K562 (cell line): Measurements from ENCODE around the gene CORO1A. TPM values are rescaled to one million over a fixed set of nuclear protein-coding genes. Genes with fewer than 3 reads are reported as not detected.
A peak's percentile ranks its signal among the peaks of the same experiment; 100 is the strongest.

ENCODE experiments used
- CBX3 ChIP-seq, 2 experiments: IDR thresholded peaks; 1 replicate in 1 of 2; 2 replicates in 1 of 2; pipeline ENCODE4 v1.6.1; 2012; ENCODE audit warnings: inconsistent platforms in 2 of 2, low read length in 2 of 2, borderline replicate concordance in 1 of 2, control low read depth in 1 of 2
- CBX8 ChIP-seq: fragments of 200-600 bp; sonication (generic); IDR thresholded peaks from 2 replicates; pipeline ENCODE4 v1.6.1; 2012; ENCODE audit warnings: borderline replicate concordance, mixed run types, low read depth, mild to moderate bottlenecking, moderate library complexity, mixed read lengths, low read length, control low read depth, inconsistent platforms; ENCODE audit not compliant: poor library complexity, severe bottlenecking; ENCODE audit errors: extremely low read depth
- ESRRA ChIP-seq: fragments of 450-650 bp; IDR thresholded peaks from 2 replicates; pipeline ENCODE4 v1.6.1; 2014; ENCODE audit warnings: low read depth, mild to moderate bottlenecking, moderate library complexity, borderline replicate concordance
- GABPB2 ChIP-seq: fragments of 250-450 bp; sonication (Bioruptor Pico); conservative IDR thresholded peaks from 2 replicates; pipeline ENCODE4 v1.5.1; 2021; ENCODE audit warnings: mild to moderate bottlenecking
- HCFC1 ChIP-seq: IDR thresholded peaks from 2 replicates; pipeline ENCODE4 v1.6.1; 2012; ENCODE audit warnings: low read depth, low read length, improper control_type of control experiment
- NFE2 ChIP-seq: IDR thresholded peaks from 2 replicates; pipeline ENCODE4 v1.6.1; 2014; ENCODE audit warnings: antibody characterized with exemption, low read depth
- NFYB ChIP-seq: IDR thresholded peaks from 2 replicates; pipeline ENCODE4 v1.6.1; 2011; ENCODE audit warnings: mild to moderate bottlenecking, moderate library complexity; ENCODE audit not compliant: insufficient read length; ENCODE audit errors: extremely low read depth
- NRF1 ChIP-seq, 2 experiments: fragments of 450-650 bp; IDR thresholded peaks in 1 of 2; conservative IDR thresholded peaks in 1 of 2; 2 replicates each; pipeline ENCODE4 v1.6.1; 2014; ENCODE audit warnings: mild to moderate bottlenecking in 2 of 2
- PRMT5 ChIP-seq: sonication (generic); formaldehyde crosslinking; IDR thresholded peaks from 2 replicates; pipeline ENCODE4 v1.5.0; 2020; ENCODE audit warnings: missing genetic modification reagents
- TCF3 ChIP-seq: sonication (generic); formaldehyde crosslinking; IDR thresholded peaks from 2 replicates; pipeline ENCODE4 v1.4.0; 2020; ENCODE audit warnings: mild to moderate bottlenecking, missing genetic modification reagents
- ZNF384 ChIP-seq: IDR thresholded peaks from 2 replicates; pipeline ENCODE4 v1.6.1; 2012; ENCODE audit warnings: low read depth, low read length, improper control_type of control experiment
- polyA plus RNA-seq, 8 experiments: library from polyadenylated mRNA; depleted of rRNA in 4 of 8; stranded (reverse) in 5 of 8; unstranded in 3 of 8; fragments of >200 nt; fragmentation: Nextera tagmentation in 2 of 8; fragmentation: Illumina TruSeq in 1 of 8; extraction: Ambion mirVana in 2 of 8; extraction: Trizol in 1 of 8; gene quantifications; 2 replicates each; pipeline versions ENCODE4 v1.2.1 to v1.2.3, GENCODE V29; 2011 to 2014; ENCODE audit warnings: inconsistent platforms in 1 of 8, missing spikeins in 1 of 8
- total RNA-seq, 7 experiments: library from RNA; depleted of rRNA in 6 of 7; stranded (reverse); fragments of >200 nt in 6 of 7; fragmentation: Illumina TruSeq in 2 of 7; extraction: Trizol in 2 of 7; gene quantifications; 2 replicates each; pipeline versions ENCODE4 v1.2.1 to v1.2.3, GENCODE V29; 2011 to 2021; ENCODE audit warnings: low replicate concordance in 1 of 7
- TF ChIP-seq, protein P1 (sequence below): fragments of 250-450 bp; sonication (Bioruptor Pico); IDR thresholded peaks from 2 replicates; pipeline ENCODE4 v1.5.0; 2020; ENCODE audit warnings: mild to moderate bottlenecking
- TF ChIP-seq, protein P2 (sequence below): fragments of 450-650 bp; formaldehyde crosslinking; conservative IDR thresholded peaks from 2 replicates; pipeline ENCODE4 v1.4.0; 2022; ENCODE audit warnings: mild to moderate bottlenecking, missing genetic modification characterization
- TF ChIP-seq, protein P3 (sequence below): fragments of 450-650 bp; IDR thresholded peaks from 2 replicates; pipeline ENCODE4 v1.6.1; 2016; ENCODE audit warnings: low read depth, mild to moderate bottlenecking, moderate library complexity
- TF ChIP-seq, protein P4 (sequence below): fragments of 450-650 bp; formaldehyde crosslinking; IDR thresholded peaks from 2 replicates; pipeline ENCODE4 v1.4.0; 2022; ENCODE audit warnings: missing genetic modification characterization
- TF ChIP-seq, protein P5 (sequence below): fragments of 250-450 bp; sonication (Bioruptor Pico); IDR thresholded peaks from 2 replicates; pipeline ENCODE4 v1.4.0; 2020; ENCODE audit warnings: mild to moderate bottlenecking, moderate library complexity
- TF ChIP-seq, protein P6 (sequence below): fragments of 450-650 bp; IDR thresholded peaks from 2 replicates; pipeline ENCODE4 v1.6.1; 2017; ENCODE audit warnings: mild to moderate bottlenecking, moderate library complexity
- TF ChIP-seq, protein P7 (sequence below): sonication (generic); formaldehyde crosslinking; IDR thresholded peaks from 2 replicates; pipeline ENCODE4 v1.8.1; 2022; ENCODE audit warnings: missing genetic modification reagents

CORO1A gene
- total and polyA plus RNA-seq, 9 of the 15 experiments (the other 6 are each of a cell fraction or from before 2014, with no cell fraction given), result 0.22 to 23.8 (median 7.6) TPM

DNA sequence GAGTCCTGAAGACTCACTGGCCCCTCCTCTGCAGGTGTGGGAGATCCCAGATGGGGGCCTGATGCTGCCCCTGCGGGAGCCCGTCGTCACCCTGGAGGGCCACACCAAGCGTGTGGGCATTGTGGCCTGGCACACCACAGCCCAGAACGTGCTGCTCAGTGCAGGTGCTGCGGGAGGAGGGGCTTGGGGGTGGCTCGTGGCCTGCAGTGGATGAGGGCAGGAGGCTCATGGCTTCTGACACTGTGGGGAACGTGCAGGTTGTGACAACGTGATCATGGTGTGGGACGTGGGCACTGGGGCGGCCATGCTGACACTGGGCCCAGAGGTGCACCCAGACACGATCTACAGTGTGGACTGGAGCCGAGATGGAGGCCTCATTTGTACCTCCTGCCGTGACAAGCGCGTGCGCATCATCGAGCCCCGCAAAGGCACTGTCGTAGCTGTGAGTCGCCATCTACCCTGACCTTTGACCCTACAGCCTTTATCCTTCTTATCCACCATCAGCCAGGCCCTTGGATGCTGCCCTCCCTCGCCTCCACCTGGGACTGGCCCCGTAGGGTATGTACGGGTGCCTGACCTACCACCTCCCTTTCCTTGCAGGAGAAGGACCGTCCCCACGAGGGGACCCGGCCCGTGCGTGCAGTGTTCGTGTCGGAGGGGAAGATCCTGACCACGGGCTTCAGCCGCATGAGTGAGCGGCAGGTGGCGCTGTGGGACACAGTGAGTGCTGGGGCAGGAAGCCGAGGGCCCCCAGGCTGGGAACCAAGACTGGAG lies 3.6 kb downstream of the CORO1A start (continued):
- TF ChIP-seq, protein P1, sequence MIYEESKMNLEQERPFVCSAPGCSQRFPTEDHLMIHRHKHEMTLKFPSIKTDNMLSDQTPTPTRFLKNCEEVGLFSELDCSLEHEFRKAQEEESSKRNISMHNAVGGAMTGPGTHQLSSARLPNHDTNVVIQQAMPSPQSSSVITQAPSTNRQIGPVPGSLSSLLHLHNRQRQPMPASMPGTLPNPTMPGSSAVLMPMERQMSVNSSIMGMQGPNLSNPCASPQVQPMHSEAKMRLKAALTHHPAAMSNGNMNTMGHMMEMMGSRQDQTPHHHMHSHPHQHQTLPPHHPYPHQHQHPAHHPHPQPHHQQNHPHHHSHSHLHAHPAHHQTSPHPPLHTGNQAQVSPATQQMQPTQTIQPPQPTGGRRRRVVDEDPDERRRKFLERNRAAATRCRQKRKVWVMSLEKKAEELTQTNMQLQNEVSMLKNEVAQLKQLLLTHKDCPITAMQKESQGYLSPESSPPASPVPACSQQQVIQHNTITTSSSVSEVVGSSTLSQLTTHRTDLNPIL (CRISPR knock-in tag), result no peak
- TF ChIP-seq, protein P2, sequence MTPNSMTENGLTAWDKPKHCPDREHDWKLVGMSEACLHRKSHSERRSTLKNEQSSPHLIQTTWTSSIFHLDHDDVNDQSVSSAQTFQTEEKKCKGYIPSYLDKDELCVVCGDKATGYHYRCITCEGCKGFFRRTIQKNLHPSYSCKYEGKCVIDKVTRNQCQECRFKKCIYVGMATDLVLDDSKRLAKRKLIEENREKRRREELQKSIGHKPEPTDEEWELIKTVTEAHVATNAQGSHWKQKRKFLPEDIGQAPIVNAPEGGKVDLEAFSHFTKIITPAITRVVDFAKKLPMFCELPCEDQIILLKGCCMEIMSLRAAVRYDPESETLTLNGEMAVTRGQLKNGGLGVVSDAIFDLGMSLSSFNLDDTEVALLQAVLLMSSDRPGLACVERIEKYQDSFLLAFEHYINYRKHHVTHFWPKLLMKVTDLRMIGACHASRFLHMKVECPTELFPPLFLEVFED (CRISPR knock-in tag), result no peak
- TF ChIP-seq NFYB (no peak), PRMT5 (CRISPR knock-in tag) (no peak), GABPB2 (CRISPR knock-in tag) (no peak), HCFC1 (peak; percentile 27; the same call in 1 of the 2 replicates), TCF3 (CRISPR knock-in tag) (peak; percentile 54), ESRRA (no peak), CBX3 (IDR thresholded peaks at IDR 0.05; ENCODE audit: borderline replicate concordance in 1 of 2, low read length in 2 of 2) (no peak), ZNF384 (no peak), CBX8 (no peak), NFE2 (no peak), NRF1 (conservative IDR thresholded peaks at IDR 0.05 in 1 of 2, IDR thresholded peaks at IDR 0.05 in 1 of 2) (peak; percentile 82 to 85)
- TF ChIP-seq, protein P3, sequence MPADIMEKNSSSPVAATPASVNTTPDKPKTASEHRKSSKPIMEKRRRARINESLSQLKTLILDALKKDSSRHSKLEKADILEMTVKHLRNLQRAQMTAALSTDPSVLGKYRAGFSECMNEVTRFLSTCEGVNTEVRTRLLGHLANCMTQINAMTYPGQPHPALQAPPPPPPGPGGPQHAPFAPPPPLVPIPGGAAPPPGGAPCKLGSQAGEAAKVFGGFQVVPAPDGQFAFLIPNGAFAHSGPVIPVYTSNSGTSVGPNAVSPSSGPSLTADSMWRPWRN, result no peak
- TF ChIP-seq, protein P4, sequence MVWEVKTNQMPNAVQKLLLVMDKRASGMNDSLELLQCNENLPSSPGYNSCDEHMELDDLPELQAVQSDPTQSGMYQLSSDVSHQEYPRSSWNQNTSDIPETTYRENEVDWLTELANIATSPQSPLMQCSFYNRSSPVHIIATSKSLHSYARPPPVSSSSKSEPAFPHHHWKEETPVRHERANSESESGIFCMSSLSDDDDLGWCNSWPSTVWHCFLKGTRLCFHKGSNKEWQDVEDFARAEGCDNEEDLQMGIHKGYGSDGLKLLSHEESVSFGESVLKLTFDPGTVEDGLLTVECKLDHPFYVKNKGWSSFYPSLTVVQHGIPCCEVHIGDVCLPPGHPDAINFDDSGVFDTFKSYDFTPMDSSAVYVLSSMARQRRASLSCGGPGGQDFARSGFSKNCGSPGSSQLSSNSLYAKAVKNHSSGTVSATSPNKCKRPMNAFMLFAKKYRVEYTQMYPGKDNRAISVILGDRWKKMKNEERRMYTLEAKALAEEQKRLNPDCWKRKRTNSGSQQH (CRISPR knock-in tag), result no peak; the same call in 1 of the 2 replicates
- TF ChIP-seq, protein P5, sequence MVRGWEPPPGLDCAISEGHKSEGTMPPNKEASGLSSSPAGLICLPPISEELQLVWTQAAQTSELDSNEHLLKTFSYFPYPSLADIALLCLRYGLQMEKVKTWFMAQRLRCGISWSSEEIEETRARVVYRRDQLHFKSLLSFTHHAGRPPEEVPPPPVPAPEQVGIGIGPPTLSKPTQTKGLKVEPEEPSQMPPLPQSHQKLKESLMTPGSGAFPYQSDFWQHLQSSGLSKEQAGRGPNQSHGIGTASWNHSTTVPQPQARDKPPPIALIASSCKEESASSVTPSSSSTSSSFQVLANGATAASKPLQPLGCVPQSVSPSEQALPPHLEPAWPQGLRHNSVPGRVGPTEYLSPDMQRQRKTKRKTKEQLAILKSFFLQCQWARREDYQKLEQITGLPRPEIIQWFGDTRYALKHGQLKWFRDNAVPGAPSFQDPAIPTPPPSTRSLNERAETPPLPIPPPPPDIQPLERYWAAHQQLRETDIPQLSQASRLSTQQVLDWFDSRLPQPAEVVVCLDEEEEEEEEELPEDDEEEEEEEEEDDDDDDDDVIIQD (CRISPR knock-in tag), result no peak
- TF ChIP-seq, protein P6, sequence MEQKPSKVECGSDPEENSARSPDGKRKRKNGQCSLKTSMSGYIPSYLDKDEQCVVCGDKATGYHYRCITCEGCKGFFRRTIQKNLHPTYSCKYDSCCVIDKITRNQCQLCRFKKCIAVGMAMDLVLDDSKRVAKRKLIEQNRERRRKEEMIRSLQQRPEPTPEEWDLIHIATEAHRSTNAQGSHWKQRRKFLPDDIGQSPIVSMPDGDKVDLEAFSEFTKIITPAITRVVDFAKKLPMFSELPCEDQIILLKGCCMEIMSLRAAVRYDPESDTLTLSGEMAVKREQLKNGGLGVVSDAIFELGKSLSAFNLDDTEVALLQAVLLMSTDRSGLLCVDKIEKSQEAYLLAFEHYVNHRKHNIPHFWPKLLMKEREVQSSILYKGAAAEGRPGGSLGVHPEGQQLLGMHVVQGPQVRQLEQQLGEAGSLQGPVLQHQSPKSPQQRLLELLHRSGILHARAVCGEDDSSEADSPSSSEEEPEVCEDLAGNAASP, result no peak
- TF ChIP-seq, protein P7, sequence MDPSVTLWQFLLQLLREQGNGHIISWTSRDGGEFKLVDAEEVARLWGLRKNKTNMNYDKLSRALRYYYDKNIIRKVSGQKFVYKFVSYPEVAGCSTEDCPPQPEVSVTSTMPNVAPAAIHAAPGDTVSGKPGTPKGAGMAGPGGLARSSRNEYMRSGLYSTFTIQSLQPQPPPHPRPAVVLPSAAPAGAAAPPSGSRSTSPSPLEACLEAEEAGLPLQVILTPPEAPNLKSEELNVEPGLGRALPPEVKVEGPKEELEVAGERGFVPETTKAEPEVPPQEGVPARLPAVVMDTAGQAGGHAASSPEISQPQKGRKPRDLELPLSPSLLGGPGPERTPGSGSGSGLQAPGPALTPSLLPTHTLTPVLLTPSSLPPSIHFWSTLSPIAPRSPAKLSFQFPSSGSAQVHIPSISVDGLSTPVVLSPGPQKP (CRISPR knock-in tag), result no peak
